Neutrophil (primary cell): ENCODE results near the gene ARHGAP32.

Experiments
- H3K27ac ChIP-seq: fragments of 200-600 bp; sonication (generic); 2 replicates; pipeline ENCODE4 v1.5.1; 2016; ENCODE audit warnings: mild to moderate bottlenecking, moderate library complexity
- H3K27me3 ChIP-seq: fragments of 200-600 bp; sonication (generic); 2 replicates; pipeline ENCODE4 v1.6.0; 2016; ENCODE audit warnings: mild to moderate bottlenecking
- H3K36me3 ChIP-seq: fragments of 200-600 bp; sonication (generic); 2 replicates; pipeline ENCODE4 v1.5.1; 2017
- H3K4me1 ChIP-seq, 2 experiments: fragments of 200-600 bp in 1 of 2; sonication (generic) in 1 of 2; 1 replicate in 1 of 2; 2 replicates in 1 of 2; pipeline versions ENCODE4 v1.5.1 to v1.6.1; 2013 to 2016; ENCODE audit warnings: low read depth in 1 of 2, low read length in 1 of 2, mild to moderate bottlenecking in 1 of 2, moderate library complexity in 1 of 2; ENCODE audit not compliant: control insufficient read depth in 1 of 2, insufficient read depth in 1 of 2
- H3K4me3 ChIP-seq, 2 experiments: fragments of 200-600 bp in 1 of 2; sonication (generic) in 1 of 2; 1 replicate in 1 of 2; 2 replicates in 1 of 2; pipeline ENCODE4 v1.5.1; 2013 to 2016; ENCODE audit warnings: low read depth in 1 of 2, low read length in 1 of 2, mild to moderate bottlenecking in 1 of 2, moderate library complexity in 1 of 2
- H3K9me3 ChIP-seq: fragments of 200-600 bp; sonication (generic); 2 replicates; pipeline ENCODE4 v1.5.1; 2016
- TF ChIP-seq, protein P1 (sequence below): fragments of 200-600 bp; sonication (generic); IDR thresholded peaks from 2 replicates; pipeline ENCODE4 v1.5.1; 2016; ENCODE audit warnings: antibody characterized with exemption

ARHGAP32 gene

DNA sequence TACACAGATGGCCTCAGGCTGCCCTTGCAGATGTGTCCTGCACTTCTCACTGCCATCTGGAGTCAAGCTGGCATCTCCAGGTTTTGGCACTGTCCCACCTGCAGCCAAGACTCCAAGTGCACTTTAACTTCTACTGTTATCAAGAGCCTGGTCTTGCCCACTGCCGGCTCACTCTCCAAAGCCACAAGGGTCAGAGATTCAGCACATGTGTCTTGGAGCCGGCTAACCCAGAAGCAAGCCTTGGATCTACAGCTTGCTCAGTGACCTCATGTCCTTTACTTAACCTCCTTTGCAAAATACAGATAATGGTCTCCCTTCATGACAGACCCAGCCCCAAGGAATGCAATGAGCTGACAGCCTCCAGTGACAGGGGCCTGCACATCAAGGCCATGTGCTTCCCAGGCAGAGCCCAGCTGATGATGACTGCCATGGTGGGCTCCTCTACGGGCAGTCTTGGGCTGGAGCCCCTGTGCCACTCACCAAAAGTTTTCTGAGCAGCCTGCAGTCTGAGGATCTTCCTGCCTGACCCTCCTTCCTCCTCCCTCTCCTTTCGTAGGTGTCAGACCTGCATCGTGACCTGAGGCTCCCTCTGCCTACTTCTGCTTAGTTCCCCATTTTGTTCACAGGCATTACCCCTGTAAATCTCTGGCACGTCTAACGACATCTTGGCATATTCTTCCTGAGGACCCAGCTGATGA is 258.5 kb downstream of the ARHGAP32 start:
- TF ChIP-seq, protein P1, sequence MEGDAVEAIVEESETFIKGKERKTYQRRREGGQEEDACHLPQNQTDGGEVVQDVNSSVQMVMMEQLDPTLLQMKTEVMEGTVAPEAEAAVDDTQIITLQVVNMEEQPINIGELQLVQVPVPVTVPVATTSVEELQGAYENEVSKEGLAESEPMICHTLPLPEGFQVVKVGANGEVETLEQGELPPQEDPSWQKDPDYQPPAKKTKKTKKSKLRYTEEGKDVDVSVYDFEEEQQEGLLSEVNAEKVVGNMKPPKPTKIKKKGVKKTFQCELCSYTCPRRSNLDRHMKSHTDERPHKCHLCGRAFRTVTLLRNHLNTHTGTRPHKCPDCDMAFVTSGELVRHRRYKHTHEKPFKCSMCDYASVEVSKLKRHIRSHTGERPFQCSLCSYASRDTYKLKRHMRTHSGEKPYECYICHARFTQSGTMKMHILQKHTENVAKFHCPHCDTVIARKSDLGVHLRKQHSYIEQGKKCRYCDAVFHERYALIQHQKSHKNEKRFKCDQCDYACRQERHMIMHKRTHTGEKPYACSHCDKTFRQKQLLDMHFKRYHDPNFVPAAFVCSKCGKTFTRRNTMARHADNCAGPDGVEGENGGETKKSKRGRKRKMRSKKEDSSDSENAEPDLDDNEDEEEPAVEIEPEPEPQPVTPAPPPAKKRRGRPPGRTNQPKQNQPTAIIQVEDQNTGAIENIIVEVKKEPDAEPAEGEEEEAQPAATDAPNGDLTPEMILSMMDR, result no peak
- H3K27me3 ChIP-seq, result no peaks in the 10 kb centered on the region
- no peaks in the 10 kb centered on the region for H3K36me3 ChIP-seq
- no peak overlapping the region for H3K4me3 ChIP-seq
- no peak overlapping the region for H3K27ac ChIP-seq
- H3K9me3 ChIP-seq, result no peaks in the 10 kb centered on the region
- no peaks in the 10 kb centered on the region for H3K4me1 ChIP-seq

GRCh38 chr11:128931668-128932067 is 260.5 kb downstream of the ARHGAP32 start:
- Histone ChIP-seq H3K27ac (no peak overlapping the region), H3K36me3 (no peaks in the 10 kb centered on the region), H3K27me3 (no peaks in the 10 kb centered on the region), H3K9me3 (no peaks in the 10 kb centered on the region), H3K4me3 (no peak overlapping the region), H3K4me1 (no peaks in the 10 kb centered on the region)
- TF ChIP-seq, protein P1, result no peak

GRCh38 chr11:128931066-128931465 is 261.1 kb downstream of the ARHGAP32 start:
- TF ChIP-seq, protein P1, result no peak
- Histone ChIP-seq H3K9me3 (no peaks in the 10 kb centered on the region), H3K27me3 (no peaks in the 10 kb centered on the region), H3K4me1 (no peaks in the 10 kb centered on the region), H3K27ac (no peak overlapping the region), H3K36me3 (no peaks in the 10 kb centered on the region), H3K4me3 (no peak overlapping the region)

- H3K4me1 ChIP-seq, result no peaks in the 10 kb centered on the region
- H3K36me3 ChIP-seq, result no peaks in the 10 kb centered on the region
- H3K27me3 ChIP-seq, result no peaks in the 10 kb centered on the region
- H3K4me3 ChIP-seq, result no peak overlapping the region
- TF ChIP-seq, protein P1, result no peak
- no peak overlapping the region for H3K27ac ChIP-seq
- H3K9me3 ChIP-seq, result no peaks in the 10 kb centered on the region
These were observed 262.1 kb downstream of the ARHGAP32 start for GRCh38 chr11:128929991-128930390.

DNA sequence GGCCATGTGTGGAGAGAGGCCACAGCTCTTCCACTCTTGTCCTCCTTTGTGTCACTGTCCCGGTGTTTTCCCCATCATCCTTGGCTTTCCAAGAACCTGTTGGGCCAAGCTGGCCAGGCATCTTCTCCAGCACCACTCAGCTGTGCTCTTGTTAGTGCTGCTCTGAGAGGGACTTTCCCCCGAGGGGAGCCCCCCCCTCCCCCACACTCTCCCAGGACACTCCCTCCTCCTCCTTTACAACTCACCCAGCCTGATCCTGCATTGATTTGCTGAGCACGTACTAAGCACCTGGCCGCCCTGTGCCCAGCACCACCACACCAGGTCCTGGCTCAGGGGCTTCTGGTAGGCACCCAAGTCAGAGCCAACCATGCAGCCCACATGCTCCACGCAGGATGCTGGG is 262.7 kb downstream of the ARHGAP32 start:
- Histone ChIP-seq H3K9me3 (no peaks in the 10 kb centered on the region), H3K27me3 (no peaks in the 10 kb centered on the region), H3K4me3 (no peak overlapping the region), H3K36me3 (no peaks in the 10 kb centered on the region), H3K4me1 (no peaks in the 10 kb centered on the region), H3K27ac (no peak overlapping the region)
- TF ChIP-seq, protein P1, result no peak
